ENCODE measurements around the gene BEND7. TPM values are rescaled to one million over a fixed set of nuclear protein-coding genes. Genes with fewer than 3 reads are reported as not detected.

The BEND7 gene
- total RNA-seq (2012; rRNA removed) (2.3 and 3.1 TPM in 2 replicates), polyA plus RNA-seq (2012; rRNA removed) (2.5 and 3.5 TPM in 2 replicates), Bru-seq, nascent RNA (percentile 57 among the genes with signal in this experiment), BruChase-seq, experiment 1, labeled RNA remaining after a 6-hour chase (percentile 48 among the genes with signal in this experiment), BruChase-seq, experiment 2, labeled RNA remaining after a 2-hour chase (percentile 60 among the genes with signal in this experiment)
- polyA plus RNA-seq (2012; cell fraction: cytosol; rRNA removed), result 0.99 and 1.6 TPM in 2 replicates
- 1.7 and 9.5 TPM in 2 replicates for polyA plus RNA-seq (2012; cell fraction: nucleus; rRNA removed; ENCODE audit: low replicate concordance)
- long read RNA-seq, partial matches to known transcripts, result 7 of 11 reads
- long read RNA-seq, other reads (novel, unspliced or antisense), result 4 of 11 reads

- ATAC-seq (ENCODE audit: low read depth) (peak; percentile 86), DNase-seq (peak; percentile 16)
- Histone ChIP-seq H3K9ac (ENCODE audit: low read depth, low read length) (peak within 1 kb of the TSS; percentile 75), H4K8ac (ENCODE audit: low read depth in 2 of 2, low read length in 2 of 2) (peak within 1 kb of the TSS; percentile 30 to 45; a peak in 2 of 4 replicates), H4K5ac (ENCODE audit: low read depth, low read length) (peak within 1 kb of the TSS; percentile 30; the same call in 1 of the 2 replicates), H3K23ac (ENCODE audit: low read depth, low read length) (peak within 1 kb of the TSS; percentile 48), H3K4me1 (ENCODE audit: control insufficient read depth, insufficient read depth, low read length) (peaks cover 3% of the 10 kb centered on the region; the same call in 1 of the 2 replicates), H2AK5ac (ENCODE audit: low read depth, low read length) (no peak within 1 kb of the TSS), H3K18ac (ENCODE audit: low read depth, low read length) (no peak within 1 kb of the TSS; the same call in 1 of the 2 replicates), H2AK9ac (replicated peaks; ENCODE audit: low read depth, low read length, poor library complexity) (peak within 1 kb of the TSS; percentile 47), H2BK15ac (ENCODE audit: low read depth, low read length) (no peak within 1 kb of the TSS), H3K36me3 (ENCODE audit: control insufficient read depth, insufficient read depth, low read length) (no peaks in the 10 kb centered on the region), H2BK20ac (ENCODE audit: low read depth, low read length) (no peak within 1 kb of the TSS), H3K4me2 (ENCODE audit: low read depth, low read length) (peak within 1 kb of the TSS; percentile 94), H3K4ac (ENCODE audit: low read depth, low read length) (no peak within 1 kb of the TSS), H3K27me3 (ENCODE audit: control insufficient read depth, insufficient read depth, low read length) (peaks cover 2% of the 10 kb centered on the region; the same call in 1 of the 2 replicates), H4K91ac (ENCODE audit: insufficient read depth, low read depth, low read length) (no peak within 1 kb of the TSS), H2BK5ac (ENCODE audit: low read depth, low read length, poor library complexity, severe bottlenecking) (no peak within 1 kb of the TSS), H3K27ac (ENCODE audit: insufficient read depth, low read length) (no peak within 1 kb of the TSS; the same call in 1 of the 2 replicates), H3K9me1 (ENCODE audit: insufficient read depth, low read length) (no peaks in the 10 kb centered on the region; the same call in 1 of the 2 replicates), H3K4me3 (ENCODE audit: insufficient read depth, low read depth, low read length) (peak within 1 kb of the TSS; percentile 57), H4K20me1 (ENCODE audit: insufficient read depth, low read length) (no peaks in the 10 kb centered on the region), H3K79me1 (ENCODE audit: low read depth in 1 of 2, low read length in 2 of 2) (peaks cover 0 to 15% of the 10 kb centered on the region in 2 experiments; a peak in 2 of 4 replicates), H2BK120ac (ENCODE audit: low read depth, low read length) (0 out of 2 replicates have a peak within 1 kb of the TSS, but pooled peaks have one; percentile 4), H3K14ac (replicated peaks; ENCODE audit: low read depth, low read length) (peak within 1 kb of the TSS; percentile 4; the same call in 1 of the 2 replicates), H2AFZ (replicated peaks; ENCODE audit: low read length, poor library complexity) (peak within 1 kb of the TSS; percentile 95), H3K9me3 (ENCODE audit: control insufficient read depth, insufficient read depth, low read length) (no peaks in the 10 kb centered on the region), H3K56ac (ENCODE audit: extremely low read depth, insufficient read depth, low read length) (no peak within 1 kb of the TSS; the same call in 1 of the 2 replicates)
- no TSS peak for BruUV-seq (replicated peaks)
- CTCF ChIA-PET, result interaction anchor here (1.7 kb wide), 1 partner anchor 8 kb away, joined by 6 read pairs; no protein-coding TSS in a partner anchor
- TF ChIP-seq, protein P1, sequence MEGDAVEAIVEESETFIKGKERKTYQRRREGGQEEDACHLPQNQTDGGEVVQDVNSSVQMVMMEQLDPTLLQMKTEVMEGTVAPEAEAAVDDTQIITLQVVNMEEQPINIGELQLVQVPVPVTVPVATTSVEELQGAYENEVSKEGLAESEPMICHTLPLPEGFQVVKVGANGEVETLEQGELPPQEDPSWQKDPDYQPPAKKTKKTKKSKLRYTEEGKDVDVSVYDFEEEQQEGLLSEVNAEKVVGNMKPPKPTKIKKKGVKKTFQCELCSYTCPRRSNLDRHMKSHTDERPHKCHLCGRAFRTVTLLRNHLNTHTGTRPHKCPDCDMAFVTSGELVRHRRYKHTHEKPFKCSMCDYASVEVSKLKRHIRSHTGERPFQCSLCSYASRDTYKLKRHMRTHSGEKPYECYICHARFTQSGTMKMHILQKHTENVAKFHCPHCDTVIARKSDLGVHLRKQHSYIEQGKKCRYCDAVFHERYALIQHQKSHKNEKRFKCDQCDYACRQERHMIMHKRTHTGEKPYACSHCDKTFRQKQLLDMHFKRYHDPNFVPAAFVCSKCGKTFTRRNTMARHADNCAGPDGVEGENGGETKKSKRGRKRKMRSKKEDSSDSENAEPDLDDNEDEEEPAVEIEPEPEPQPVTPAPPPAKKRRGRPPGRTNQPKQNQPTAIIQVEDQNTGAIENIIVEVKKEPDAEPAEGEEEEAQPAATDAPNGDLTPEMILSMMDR (conservative IDR thresholded peaks at IDR 0.05; ENCODE audit: low read depth, low read length), result no peak
- no peak for TF ChIP-seq POLR2A (IDR thresholded peaks at IDR 0.05; ENCODE audit: low read depth, low read length)
- no peak for TF ChIP-seq CEBPB (IDR thresholded peaks at IDR 0.05; ENCODE audit: low read depth, low read length)
- TF ChIP-seq MAZ (IDR thresholded peaks at IDR 0.05; ENCODE audit: borderline replicate concordance, low read depth, low read length), result peak; percentile 23; the same call in 1 of the 2 replicates
- no peak for TF ChIP-seq RCOR1 (IDR thresholded peaks at IDR 0.05; ENCODE audit: insufficient replicate concordance, low read length)
- intact Hi-C loops (cut with micrococcal nuclease), result no loop called here
- in situ Hi-C loops (cut with MboI; ENCODE audit: low sequenced_read_pairs), result no loop called here
- dilution Hi-C loops (cut with HindIII; ENCODE audit: low sequenced_read_pairs, unreplicated experiment), result no loop called here
- POLR2A ChIA-PET (ENCODE audit: unreplicated experiment), result no interaction called here
- WGBS, 2 experiments (ENCODE audit: extremely low coverage in 2 of 2, insufficient read length in 1 of 2), result 0% methylated on average over 15 of the region's 98 CpGs; no CpG with 5 or more reads in 1 of the 2 experiments
Measured at GRCh38 chr10:13528875-13529713, at the start of gene BEND7. Gene BEND7 (minus strand): TSS chr10:13529014. CDS start chr10:13528533, 481 bp downstream.

Measured in IMR-90 (cell line).